NCI-H1417 treated with DMSO at 0.1 percent for 48 hours (cell line): ENCODE results near the gene GLT1D1.

Experiments used
- DNase-seq: peaks from one replicate; lab custom pipeline; 2025; lab: John Stamatoyannopoulos, UW

The GLT1D1 gene

GRCh38 chr12:129002427-129002826, 149.1 kb downstream of the GLT1D1 start:
- DNase-seq, result no peak

- no peak for DNase-seq
Observed at GRCh38 chr12:129005416-129005815, 152.1 kb downstream of the GLT1D1 start.

GRCh38 chr12:129005829-129006228, 152.6 kb downstream of the GLT1D1 start:
- no peak for DNase-seq

- DNase-seq, result no peak
Observed at GRCh38 chr12:129009833-129010622, 156.8 kb downstream of the GLT1D1 start.

GRCh38 chr12:129016159-129016558, 162.9 kb downstream of the GLT1D1 start:
- no peak for DNase-seq

GRCh38 chr12:129025055-129025454, 171.8 kb downstream of the GLT1D1 start:
- no peak for DNase-seq

- DNase-seq, result peak; percentile 13
Observed at GRCh38 chr12:129028844-129029243, 175.6 kb downstream of the GLT1D1 start.
